ENCODE measurements around the gene METTL22. TPM values are rescaled to one million over a fixed set of nuclear protein-coding genes. Genes with fewer than 3 reads are reported as not detected.

The METTL22 gene
- polyA plus RNA-seq, 1 experiment = 54.6 TPM

DNA sequence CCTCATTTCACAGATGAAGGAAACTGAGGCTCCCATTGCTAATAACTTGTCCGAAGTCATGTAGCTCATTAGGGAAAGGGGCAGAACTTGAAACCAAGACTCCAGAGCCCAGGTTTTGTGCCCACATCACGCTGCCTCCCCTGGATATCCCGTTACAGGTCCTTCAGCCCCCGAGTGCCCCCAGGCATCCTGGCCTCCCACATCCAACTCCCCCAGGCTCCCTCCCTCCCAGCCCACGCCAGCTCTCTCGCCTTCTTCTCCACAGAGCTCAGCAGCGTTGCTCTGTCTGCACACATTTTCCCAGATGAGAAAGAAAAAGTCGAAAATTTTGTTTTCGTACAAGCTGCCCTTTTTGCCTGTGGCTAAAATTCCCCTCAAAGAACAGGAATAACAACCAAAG, 14.3 kb upstream of the METTL22 start:
- no peak for DNase-seq (ENCODE audit: low read depth)
- H3K4me3 ChIP-seq (ENCODE audit: low read depth, low read length) = no peak overlapping the region
- TF ChIP-seq, protein P1, sequence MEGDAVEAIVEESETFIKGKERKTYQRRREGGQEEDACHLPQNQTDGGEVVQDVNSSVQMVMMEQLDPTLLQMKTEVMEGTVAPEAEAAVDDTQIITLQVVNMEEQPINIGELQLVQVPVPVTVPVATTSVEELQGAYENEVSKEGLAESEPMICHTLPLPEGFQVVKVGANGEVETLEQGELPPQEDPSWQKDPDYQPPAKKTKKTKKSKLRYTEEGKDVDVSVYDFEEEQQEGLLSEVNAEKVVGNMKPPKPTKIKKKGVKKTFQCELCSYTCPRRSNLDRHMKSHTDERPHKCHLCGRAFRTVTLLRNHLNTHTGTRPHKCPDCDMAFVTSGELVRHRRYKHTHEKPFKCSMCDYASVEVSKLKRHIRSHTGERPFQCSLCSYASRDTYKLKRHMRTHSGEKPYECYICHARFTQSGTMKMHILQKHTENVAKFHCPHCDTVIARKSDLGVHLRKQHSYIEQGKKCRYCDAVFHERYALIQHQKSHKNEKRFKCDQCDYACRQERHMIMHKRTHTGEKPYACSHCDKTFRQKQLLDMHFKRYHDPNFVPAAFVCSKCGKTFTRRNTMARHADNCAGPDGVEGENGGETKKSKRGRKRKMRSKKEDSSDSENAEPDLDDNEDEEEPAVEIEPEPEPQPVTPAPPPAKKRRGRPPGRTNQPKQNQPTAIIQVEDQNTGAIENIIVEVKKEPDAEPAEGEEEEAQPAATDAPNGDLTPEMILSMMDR (IDR thresholded peaks at IDR 0.05; ENCODE audit: insufficient read depth, low read depth, low read length) = no peak
- ChIA-PET POLR2A (no interaction called here), CTCF (interaction anchor here (0.9 to 1.2 kb wide), 2 partner anchors 9 to 32 kb away, joined by 3 to 4 read pairs; no protein-coding TSS in a partner anchor)
- H3K36me3 ChIP-seq (ENCODE audit: control insufficient read depth, insufficient read depth, low read length) = no peaks in the 10 kb centered on the region
- H3K27me3 ChIP-seq (ENCODE audit: control insufficient read depth, insufficient read depth, low read length) = no peaks in the 10 kb centered on the region

DNA sequence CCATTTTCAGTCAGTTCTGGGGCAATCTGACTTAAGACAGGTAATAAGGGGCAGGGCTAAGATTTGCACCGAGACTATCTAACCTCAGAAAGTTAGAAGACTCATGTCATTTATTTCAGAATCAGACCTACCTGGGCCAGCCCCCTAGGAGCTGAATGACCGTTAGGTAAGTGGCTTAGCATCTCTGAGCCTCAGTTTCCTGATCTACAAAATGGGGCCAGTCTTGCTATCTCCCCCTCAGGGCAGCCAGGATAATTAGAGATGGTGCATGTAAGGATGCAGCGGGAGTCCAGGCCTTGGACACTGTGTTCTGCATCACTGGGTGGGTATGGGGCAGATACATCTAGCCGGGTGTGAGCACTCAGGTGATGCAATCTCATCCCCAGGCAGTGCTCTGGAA, 10.4 kb upstream of the METTL22 start:
- H3K27me3 ChIP-seq (ENCODE audit: control insufficient read depth, insufficient read depth, low read length) = 0 out of 2 replicates have a peak, but pooled peaks cover 2% of the 10 kb centered on the region
- ChIA-PET POLR2A (no interaction called here), CTCF (no interaction called here)
- no peak for DNase-seq (ENCODE audit: low read depth)
- no peak overlapping the region for H3K4me3 ChIP-seq (ENCODE audit: low read depth, low read length)
- TF ChIP-seq, protein P1 (IDR thresholded peaks at IDR 0.05; ENCODE audit: insufficient read depth, low read depth, low read length) = no peak
- H3K36me3 ChIP-seq (ENCODE audit: control insufficient read depth, insufficient read depth, low read length) = no peaks in the 10 kb centered on the region

DNA sequence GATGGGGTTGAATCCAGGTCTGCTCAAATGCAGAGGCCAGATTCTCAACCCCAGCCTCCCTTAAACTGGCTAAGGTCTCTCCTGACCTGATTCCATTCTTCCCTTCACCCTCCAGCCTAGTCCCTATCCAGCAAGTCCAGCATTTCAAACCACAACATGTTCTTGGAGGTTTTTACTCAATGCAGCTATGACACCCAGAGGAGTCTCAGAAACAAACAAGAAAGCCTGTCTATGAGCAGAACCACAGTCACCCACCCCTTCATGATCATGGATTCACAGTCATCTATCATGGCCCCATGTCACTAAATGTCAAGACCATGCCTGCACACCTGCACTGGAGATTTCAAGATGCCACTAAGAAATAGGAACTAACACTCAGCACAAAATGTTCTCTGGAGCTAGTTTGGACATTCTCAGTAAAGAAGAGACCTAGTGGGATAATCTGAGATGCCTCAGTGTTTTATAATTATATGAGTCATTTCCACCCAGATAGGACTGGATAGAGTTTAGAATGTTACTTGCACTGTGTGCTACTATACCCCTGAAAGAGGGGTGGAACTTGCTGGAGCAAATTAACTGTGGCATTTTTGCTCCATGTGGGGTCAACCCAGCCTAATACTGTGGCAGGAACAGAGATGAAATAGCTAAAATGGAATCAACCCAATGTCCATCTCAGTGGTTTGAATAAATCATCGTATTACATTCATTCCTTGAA, 9.5 kb upstream of the METTL22 start:
- ChIA-PET POLR2A (no interaction called here), CTCF (interaction anchor here (1.3 kb wide), 1 partner anchor 45 kb away, joined by 4 read pairs; no protein-coding TSS in a partner anchor)
- no peak for DNase-seq (ENCODE audit: low read depth)
- H3K4me3 ChIP-seq (ENCODE audit: low read depth, low read length) = no peak overlapping the region
- TF ChIP-seq, protein P1 (IDR thresholded peaks at IDR 0.05; ENCODE audit: insufficient read depth, low read depth, low read length) = no peak
- H3K36me3 ChIP-seq (ENCODE audit: control insufficient read depth, insufficient read depth, low read length) = no peaks in the 10 kb centered on the region
- H3K27me3 ChIP-seq (ENCODE audit: control insufficient read depth, insufficient read depth, low read length) = 0 out of 2 replicates have a peak, but pooled peaks cover 2% of the 10 kb centered on the region

DNA sequence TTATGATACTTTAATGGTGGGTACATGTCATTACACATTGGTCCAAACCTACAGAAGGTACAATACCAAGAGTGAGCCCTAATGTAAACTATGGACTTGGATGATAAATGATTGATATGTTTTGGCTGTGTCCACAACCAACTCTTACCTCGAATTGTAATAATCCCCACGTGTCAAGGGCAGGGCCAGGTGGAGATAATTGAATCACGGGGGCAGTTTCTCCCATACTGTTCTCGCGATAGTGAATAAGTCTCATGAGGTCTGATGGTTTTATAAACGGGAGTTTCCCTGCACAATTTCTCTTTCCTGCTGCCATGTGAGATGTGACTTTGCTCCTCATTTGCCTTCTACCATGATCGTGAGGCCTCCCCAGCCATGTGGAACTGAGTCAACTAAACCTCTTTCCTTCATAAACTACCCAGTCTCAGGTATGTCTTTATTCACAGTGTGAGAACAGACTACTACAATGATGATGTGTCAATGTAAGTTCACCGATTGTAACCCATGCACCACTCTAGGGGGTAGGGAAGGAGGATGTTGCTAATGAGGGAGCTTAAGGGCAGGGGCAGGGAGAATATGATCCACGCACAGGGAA, 7.0 kb upstream of the METTL22 start:
- CTCF ChIA-PET = interaction anchor here (0.7 to 1.4 kb wide), 2 partner anchors 38 to 41 kb away, joined by 3 read pairs; no protein-coding TSS in a partner anchor
- H3K36me3 ChIP-seq (ENCODE audit: control insufficient read depth, insufficient read depth, low read length) = no peaks in the 10 kb centered on the region
- H3K27me3 ChIP-seq (ENCODE audit: control insufficient read depth, insufficient read depth, low read length) = peaks cover 2% of the 10 kb centered on the region
- TF ChIP-seq, protein P1 (IDR thresholded peaks at IDR 0.05; ENCODE audit: insufficient read depth, low read depth, low read length) = no peak
- DNase-seq (ENCODE audit: low read depth) = no peak
- H3K4me3 ChIP-seq (ENCODE audit: low read depth, low read length) = no peak overlapping the region
- POLR2A ChIA-PET = no interaction called here

DNA sequence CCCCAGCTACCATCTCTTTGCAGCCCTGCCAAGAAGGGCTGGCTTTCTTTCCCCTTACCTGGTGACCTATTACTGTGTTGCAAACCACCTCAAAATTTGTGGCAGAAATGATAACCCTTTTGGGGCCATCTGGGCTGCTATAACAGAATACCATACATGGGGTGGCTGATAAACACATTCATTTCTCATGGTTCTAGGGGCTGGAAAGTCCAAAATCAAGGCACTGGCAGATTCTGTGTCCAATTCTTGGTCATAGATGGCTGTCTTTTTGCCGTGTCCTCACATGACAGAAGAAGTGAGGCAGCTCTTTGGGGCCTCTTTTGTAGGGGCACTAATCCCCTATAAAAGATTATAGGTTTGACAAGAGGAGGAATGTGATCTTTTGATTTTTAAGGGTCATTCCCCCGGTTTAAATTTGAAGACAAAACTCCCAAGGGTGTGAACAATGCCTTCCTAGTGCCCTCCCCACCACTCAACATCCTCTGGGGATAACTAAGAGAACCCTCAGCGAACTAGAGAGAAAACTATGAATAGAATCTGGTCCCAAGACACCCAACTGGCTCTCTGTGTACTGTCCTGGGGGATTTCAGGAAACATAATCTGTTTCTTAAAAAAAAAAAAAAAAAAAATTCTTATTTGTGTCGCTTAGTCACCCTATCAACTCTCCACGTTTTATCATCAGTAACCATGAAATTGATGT, 1.7 kb upstream of the METTL22 start:
- peaks cover 6% of the 10 kb centered on the region for H3K27me3 ChIP-seq (ENCODE audit: control insufficient read depth, insufficient read depth, low read length)
- H3K36me3 ChIP-seq (ENCODE audit: control insufficient read depth, insufficient read depth, low read length) = no peaks in the 10 kb centered on the region
- ChIA-PET POLR2A (no interaction called here), CTCF (interaction anchor here (1.6 to 2.0 kb wide), 2 partner anchors 47 to 53 kb away, joined by 3 to 4 read pairs; no protein-coding TSS in a partner anchor)
- H3K4me3 ChIP-seq (ENCODE audit: low read depth, low read length) = no peak overlapping the region
- DNase-seq (ENCODE audit: low read depth) = no peak
- TF ChIP-seq, protein P1 (IDR thresholded peaks at IDR 0.05; ENCODE audit: insufficient read depth, low read depth, low read length) = no peak

Data from BJ (cell line).